ENCODE results near the gene ANKRD6.

DNA sequence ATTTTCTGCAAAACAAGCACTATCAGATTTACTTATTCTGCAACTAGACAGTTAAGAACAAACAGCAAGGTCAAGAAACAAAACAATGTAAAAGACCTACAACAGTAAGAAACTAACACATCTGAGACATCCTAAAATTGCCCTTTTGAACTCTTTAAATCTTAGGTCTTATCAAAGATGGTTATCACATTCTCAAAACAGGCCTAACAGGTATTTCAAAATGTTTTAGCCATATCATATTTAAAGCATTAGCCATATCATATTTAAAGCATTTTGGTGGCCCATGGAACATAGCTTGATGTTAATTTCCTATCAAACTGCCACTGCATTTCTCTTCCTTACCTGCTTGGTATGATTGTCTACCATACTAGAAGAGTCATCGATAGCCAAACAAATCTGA is 216.7 kb downstream of the ANKRD6 start:
- TF ChIP-seq CTCF (IDR thresholded peaks at IDR 0.05 in 4 of 5, conservative IDR thresholded peaks at IDR 0.05 in 1 of 5) (no peak), POLR2A (IDR thresholded peaks at IDR 0.05) (no peak)
